HCT116 (cell line): ENCODE measurements around the gene PLP1. TPM values are rescaled to one million over a fixed set of nuclear protein-coding genes. Genes with fewer than 3 reads are reported as not detected.

Experiments
- ATAC-seq: fragments of 200-7000 bp; cut with Tn5 transposase; 2 replicates; pipeline ENCODE4 v1.9.1; 2020; ENCODE audit warnings: mild to moderate bottlenecking, moderate library complexity
- BruUV-seq: library from RNA; stranded (reverse); fragments of 400-500 nt; replicated peaks from 2 replicates; lab custom pipeline; 2021; lab: Mats Ljungman, UMichigan
- CTCF ChIA-PET: fragments of 300-600 bp; sonication (Branson Sonifier 250); formaldehyde crosslinking; loops from one replicate; lab custom pipeline; 2021; ENCODE audit warnings: antibody characterized with exemption; lab: Charles Lee
- POLR2A ChIA-PET: fragments of 300-600, 350-600 bp; sonication (Branson Sonifier 250); formaldehyde crosslinking; loops from one replicate; lab custom pipeline; 2021; ENCODE audit warnings: antibody characterized with exemption; lab: Charles Lee
- RAD21 ChIA-PET, 2 experiments: fragments of 300-600 bp; sonication (Branson Sonifier 250); formaldehyde crosslinking; loops; one replicate each; lab custom pipeline; 2023; ENCODE audit warnings: low total read pairs in 2 of 2; ENCODE audit not compliant: uncharacterized antibody in 2 of 2, unreplicated experiment in 2 of 2, low non-redundant PET in 1 of 2; lab: Charles Lee
- DNase-seq: peaks from one replicate; pipeline ENCODE4 v3.0.0-alpha.2; 2010; ENCODE audit warnings: low read depth, low spot score
- H2AFZ ChIP-seq: fragments of 200-600 bp; shearing (Covaris generic), sonication (generic); 2 replicates; pipeline ENCODE4 v1.6.1; 2017; ENCODE audit warnings: low read depth, mixed run types, mixed read lengths, antibody characterized with exemption, low read length; ENCODE audit not compliant: poor library complexity, severe bottlenecking
- H3K27ac ChIP-seq: 2 replicates; pipeline ENCODE4 v1.5.1; 2012; ENCODE audit warnings: low read depth, low read length
- H3K27me3 ChIP-seq: fragments of 200-600 bp; sonication (generic); 2 replicates; pipeline ENCODE4 v1.6.1; 2016; ENCODE audit warnings: mixed run types, low read length, mixed read lengths; ENCODE audit not compliant: insufficient read depth
- H3K36me3 ChIP-seq, 2 experiments: fragments of 200-500 bp in 1 of 2; fragments of 200-600 bp in 1 of 2; sonication (Bioruptor generic) in 1 of 2; sonication (generic) in 1 of 2; 2 replicates each; pipeline versions ENCODE4 v1.5.1 to v1.6.1; 2014 to 2016; ENCODE audit warnings: low read length in 2 of 2, inconsistent platforms in 1 of 2, mixed read lengths in 1 of 2, mixed run types in 1 of 2; ENCODE audit not compliant: insufficient read depth in 2 of 2, control insufficient read depth in 1 of 2
- H3K4me1 ChIP-seq, 2 experiments: fragments of 200-600 bp in 1 of 2; sonication (generic) in 1 of 2; 2 replicates each; pipeline versions ENCODE4 v1.5.1 to v1.6.1; 2012 to 2017; ENCODE audit warnings: low read length in 2 of 2, inconsistent platforms in 1 of 2, mild to moderate bottlenecking in 1 of 2, mixed read lengths in 1 of 2, mixed run types in 1 of 2, moderate library complexity in 1 of 2; ENCODE audit not compliant: insufficient read depth in 2 of 2, control insufficient read depth in 1 of 2
- H3K4me2 ChIP-seq: fragments of 200-600 bp; sonication (generic); 2 replicates; pipeline ENCODE4 v1.6.1; 2017; ENCODE audit warnings: mixed run types, low read length, mixed read lengths
- H3K4me3 ChIP-seq, 2 experiments: fragments of 200-600 bp in 1 of 2; sonication (generic) in 1 of 2; replicated peaks in 1 of 2; 2 replicates each; pipeline ENCODE4 v1.5.1; 2011 to 2016; ENCODE audit warnings: low read length in 2 of 2, control low read depth in 1 of 2, low read depth in 1 of 2, mild to moderate bottlenecking in 1 of 2, mixed read lengths in 1 of 2, mixed run types in 1 of 2
- H3K79me2 ChIP-seq: fragments of 200-600 bp; sonication (generic); 2 replicates; pipeline ENCODE4 v1.6.1; 2017; ENCODE audit warnings: mild to moderate bottlenecking, mixed run types, low read length, moderate library complexity, mixed read lengths; ENCODE audit not compliant: insufficient read depth
- H3K9ac ChIP-seq: fragments of 200-600 bp; sonication (generic); 2 replicates; pipeline ENCODE4 v1.6.1; 2016; ENCODE audit warnings: low read length, mixed read lengths
- H3K9me2 ChIP-seq: fragments of 200-600 bp; sonication (generic), shearing (Covaris generic); 2 replicates; pipeline ENCODE4 v1.6.1; 2017; ENCODE audit warnings: mixed run types, mild to moderate bottlenecking, moderate library complexity; ENCODE audit not compliant: insufficient read depth
- H3K9me3 ChIP-seq, 2 experiments: fragments of 200-500 bp in 1 of 2; fragments of 200-600 bp in 1 of 2; sonication (Bioruptor generic) in 1 of 2; sonication (generic) in 1 of 2; 2 replicates each; pipeline ENCODE4 v1.6.1; 2014 to 2017; ENCODE audit warnings: low read length in 2 of 2, mixed read lengths in 2 of 2, inconsistent platforms in 1 of 2, low read depth in 1 of 2, mild to moderate bottlenecking in 1 of 2, mixed run types in 1 of 2, moderate library complexity in 1 of 2; ENCODE audit not compliant: control insufficient read depth in 1 of 2, insufficient read depth in 1 of 2
- H4K20me1 ChIP-seq: fragments of 200-600 bp; sonication (generic), shearing (Covaris generic); 2 replicates; pipeline ENCODE4 v1.6.1; 2017; ENCODE audit warnings: mixed run types, mild to moderate bottlenecking, moderate library complexity; ENCODE audit not compliant: insufficient read depth
- ATF3 ChIP-seq: IDR thresholded peaks from 2 replicates; pipeline ENCODE4 v1.6.1; 2012
- CBX3 ChIP-seq: IDR thresholded peaks from 2 replicates; pipeline ENCODE4 v1.6.1; 2012; ENCODE audit warnings: low read depth
- CTCF ChIP-seq, 3 experiments: fragments of 200-600 bp in 1 of 3; sonication (generic) in 1 of 3; IDR thresholded peaks in 2 of 3; conservative IDR thresholded peaks in 1 of 3; 2 replicates each; pipeline ENCODE4 v1.5.1; 2012 to 2017; ENCODE audit warnings: low read depth in 2 of 3, low read length in 2 of 3, antibody characterized with exemption in 1 of 3, borderline replicate concordance in 1 of 3, control low read depth in 1 of 3, mild to moderate bottlenecking in 1 of 3, mixed read lengths in 1 of 3, mixed run types in 1 of 3, moderate library complexity in 1 of 3; ENCODE audit not compliant: insufficient read depth in 1 of 3
- EZH2phosphoT487 ChIP-seq: fragments of 200-600 bp; IDR thresholded peaks from 2 replicates; pipeline ENCODE4 v1.6.1; 2018; ENCODE audit warnings: antibody characterized with exemption, borderline replicate concordance
- FOSL1 ChIP-seq: IDR thresholded peaks from 2 replicates; pipeline ENCODE4 v1.6.1; 2012; ENCODE audit warnings: low read depth
- RAD21 ChIP-seq: IDR thresholded peaks from 2 replicates; pipeline ENCODE4 v1.6.1; 2012; ENCODE audit warnings: low read depth, mild to moderate bottlenecking
- YY1 ChIP-seq: IDR thresholded peaks from 2 replicates; pipeline ENCODE4 v1.6.1; 2011; ENCODE audit warnings: low read length, low read depth, moderate library complexity, mild to moderate bottlenecking; ENCODE audit not compliant: insufficient replicate concordance; ENCODE audit errors: extremely low read depth
- ZNF274 ChIP-seq: fragments of 200-500 bp; sonication (Bioruptor generic); IDR thresholded peaks from 2 replicates; pipeline ENCODE4 v1.6.1; 2014; ENCODE audit warnings: mild to moderate bottlenecking, low read depth, low read length, inconsistent platforms
- intact Hi-C: fragments of 100-400 bp; cut with micrococcal nuclease; formaldehyde crosslinking; loops from 2 replicates; pipeline ENCODE4 v1.10.0; 2022
- total RNA-seq: library from RNA; stranded (reverse); gene quantifications from one replicate; pipeline ENCODE4 v1.2.1, GENCODE V29; 2021; ENCODE audit not compliant: unreplicated experiment

The PLP1 gene
- total RNA-seq, 1 experiment from 2014 or later = not detected

DNA sequence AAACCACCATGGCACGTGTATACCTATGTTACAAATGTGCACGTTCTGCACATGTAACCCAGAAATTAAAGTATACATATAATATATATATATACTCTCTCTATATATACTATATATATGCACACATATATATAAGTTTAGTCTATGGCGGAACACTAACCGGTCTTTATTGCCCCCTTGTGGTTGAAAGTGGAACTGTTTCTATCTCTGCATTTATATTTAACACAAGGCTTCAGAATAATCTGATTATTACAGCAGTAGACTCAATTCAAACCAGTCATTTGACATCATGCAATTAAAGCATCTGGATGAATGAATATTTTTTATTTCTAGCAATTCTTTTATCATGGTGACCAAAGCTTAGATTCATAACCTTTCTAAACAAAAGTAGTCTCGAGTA, 40.9 kb downstream of the PLP1 start:
- ChIA-PET CTCF (no interaction called here), POLR2A (no interaction called here)
- intact Hi-C loops = loop anchor here (1.0 to 2.0 kb wide), 3 partner anchors 106 to 284 kb away; no protein-coding TSS in a partner anchor

More for the DNA sequence above, 40.9 kb downstream of the PLP1 start:
- DNase-seq = peak; percentile 15
- Histone ChIP-seq H2AFZ (no peak overlapping the region), H3K4me2 (no peak overlapping the region), H3K79me2 (no peaks in the 10 kb centered on the region), H3K9ac (no peak overlapping the region), H4K20me1 (no peaks in the 10 kb centered on the region), H3K36me3 (no peaks in the 10 kb centered on the region), H3K27ac (no peak overlapping the region), H3K27me3 (no peaks in the 10 kb centered on the region), H3K9me2 (no peaks in the 10 kb centered on the region), H3K9me3 (no peaks in the 10 kb centered on the region), H3K4me3 (no peak overlapping the region), H3K4me1 (no peaks in the 10 kb centered on the region)
- ATAC-seq = peak; percentile 59
- RAD21 ChIA-PET = no interaction called here
- TF ChIP-seq CBX3 = no peak
- no peak for TF ChIP-seq ZNF274
- TF ChIP-seq ATF3 = no peak
- no peak for TF ChIP-seq EZH2phosphoT487
- peak; percentile 40 to 44 (median 42); a peak in 4 of 6 replicates for TF ChIP-seq CTCF (IDR thresholded peaks at IDR 0.05 in 2 of 3, conservative IDR thresholded peaks at IDR 0.05 in 1 of 3; ENCODE audit: borderline replicate concordance in 1 of 3, insufficient read depth in 1 of 3, low read depth in 2 of 3, low read length in 2 of 3)
- no peak for TF ChIP-seq YY1
- peak; percentile 51 for TF ChIP-seq RAD21
- no peak for TF ChIP-seq FOSL1
- no TSS peak for BruUV-seq
